Hepatic stellate cell (primary cell): ENCODE results near the gene TRAPPC10.
"Not testable (repeated sequence)": the region's sequence is repeated elsewhere in the genome, so short reads cannot be mapped to it uniquely, and the experiment has no call there.

Experiments used
- DNase-seq: peaks from one replicate; pipeline ENCODE4 v3.0.0; 2011; ENCODE audit warnings: low spot score

The TRAPPC10 gene

DNA sequence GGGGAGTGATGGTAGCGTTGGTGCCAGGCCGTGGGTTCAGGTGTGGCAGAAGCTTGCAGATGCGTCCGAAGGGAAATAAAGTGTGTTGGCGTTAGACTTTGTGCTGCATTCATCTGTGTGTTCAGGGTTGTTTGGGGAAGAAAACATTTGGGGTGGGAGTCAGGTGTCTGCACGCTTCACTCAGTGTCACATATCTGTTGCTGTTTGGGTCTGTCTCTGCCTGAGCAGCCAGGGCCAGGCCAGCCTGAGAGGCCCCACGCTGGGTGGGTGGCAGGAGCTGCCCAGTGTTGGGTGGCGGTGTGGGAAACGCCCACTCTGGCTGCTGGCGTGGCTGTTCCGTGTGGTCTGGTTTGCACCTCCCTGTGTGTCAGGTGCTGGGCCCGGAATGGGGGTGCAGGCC is 133.5 kb downstream of the TRAPPC10 start:
- DNase-seq: not testable (repeated sequence)

DNA sequence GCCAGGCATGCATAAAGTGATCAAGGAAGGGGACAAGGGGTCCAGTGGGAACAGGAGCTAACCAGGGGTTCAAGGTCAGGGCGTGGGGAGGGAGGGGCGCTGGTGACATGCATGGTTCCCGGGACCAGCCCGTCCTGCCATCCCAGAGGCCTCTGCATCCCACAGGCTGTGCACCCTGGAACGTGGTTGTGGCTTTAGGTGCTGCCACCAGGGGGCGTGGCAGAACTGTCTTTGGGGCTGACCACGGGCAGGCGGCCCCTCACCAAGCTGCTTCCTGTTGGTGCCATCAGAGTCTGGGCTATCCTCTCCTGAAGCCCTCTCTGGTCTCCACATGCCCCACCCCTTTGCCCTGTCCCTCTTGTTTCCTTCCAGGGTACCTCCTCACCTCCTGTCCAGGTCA is 135.0 kb downstream of the TRAPPC10 start:
- not testable (repeated sequence) for DNase-seq

DNA sequence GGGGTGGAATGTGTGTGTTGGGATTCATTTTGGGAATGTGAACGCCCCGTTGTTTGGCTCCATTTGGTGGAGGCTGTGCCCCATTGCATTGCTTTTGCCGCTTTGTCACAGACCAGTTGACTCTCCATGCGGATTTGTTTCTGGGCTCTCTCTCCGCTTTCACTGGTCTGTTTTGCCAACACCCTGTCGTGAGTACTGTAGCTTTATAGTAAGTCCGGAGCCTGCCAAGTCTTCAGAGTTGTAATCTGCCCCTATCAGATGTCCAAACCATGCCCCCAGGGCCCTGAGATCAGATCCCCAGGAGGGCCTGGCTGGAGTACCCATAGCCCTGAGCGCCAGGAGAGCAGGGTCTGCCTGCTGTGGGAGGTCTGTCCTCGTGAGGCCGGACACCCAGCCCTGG is 138.1 kb downstream of the TRAPPC10 start:
- DNase-seq: not testable (repeated sequence)

DNA sequence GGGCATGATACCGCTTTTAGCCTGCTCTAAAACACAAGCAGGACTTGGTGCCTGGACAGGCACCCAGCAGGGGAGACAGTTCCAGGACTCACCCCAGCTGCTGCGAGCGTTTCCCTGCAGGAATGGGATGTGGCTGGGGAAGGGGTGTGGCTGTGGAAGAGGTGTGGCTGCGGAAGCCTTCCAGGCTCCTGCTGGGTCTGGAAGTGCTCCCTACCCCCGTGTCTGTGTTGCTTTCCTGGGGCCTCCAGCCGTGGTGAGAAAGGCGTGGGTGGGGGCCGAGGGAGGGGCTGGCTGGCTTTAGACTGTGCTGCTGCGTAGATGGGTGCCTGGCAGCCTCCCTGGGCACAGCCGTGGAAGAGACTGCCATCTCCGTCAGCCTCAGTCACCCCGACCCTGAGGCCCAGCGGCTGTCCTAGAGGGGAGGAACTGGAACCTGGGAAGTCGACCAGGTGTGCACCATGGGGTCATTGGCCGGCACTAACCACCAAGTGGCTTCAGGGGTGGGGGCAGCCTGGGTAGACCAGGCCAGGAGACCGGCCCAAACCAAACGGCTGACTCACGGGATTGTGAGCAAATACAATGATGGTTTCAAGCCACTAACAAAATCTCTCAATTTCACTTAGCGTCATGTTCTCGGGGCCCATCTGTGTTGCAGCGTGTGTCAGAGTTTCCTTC is 141.2 kb downstream of the TRAPPC10 start:
- not testable (repeated sequence) for DNase-seq

DNA sequence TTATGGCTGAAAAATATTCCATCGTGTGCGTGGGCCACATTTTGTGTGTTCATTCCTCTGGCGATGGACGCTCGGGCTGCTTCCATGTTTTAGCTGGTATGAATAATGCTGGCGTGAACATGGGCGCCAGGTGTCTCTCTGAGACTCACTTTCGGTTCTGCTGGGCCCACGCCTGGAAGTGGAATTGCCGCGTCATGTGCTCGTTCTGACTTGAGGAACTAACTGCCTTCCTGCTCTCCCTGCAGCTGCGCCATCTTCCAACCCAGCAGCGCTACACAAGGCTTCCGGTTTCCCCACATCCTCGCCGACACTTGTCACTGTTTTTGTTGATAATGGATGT is 141.8 kb downstream of the TRAPPC10 start:
- DNase-seq: not testable (repeated sequence)

DNA sequence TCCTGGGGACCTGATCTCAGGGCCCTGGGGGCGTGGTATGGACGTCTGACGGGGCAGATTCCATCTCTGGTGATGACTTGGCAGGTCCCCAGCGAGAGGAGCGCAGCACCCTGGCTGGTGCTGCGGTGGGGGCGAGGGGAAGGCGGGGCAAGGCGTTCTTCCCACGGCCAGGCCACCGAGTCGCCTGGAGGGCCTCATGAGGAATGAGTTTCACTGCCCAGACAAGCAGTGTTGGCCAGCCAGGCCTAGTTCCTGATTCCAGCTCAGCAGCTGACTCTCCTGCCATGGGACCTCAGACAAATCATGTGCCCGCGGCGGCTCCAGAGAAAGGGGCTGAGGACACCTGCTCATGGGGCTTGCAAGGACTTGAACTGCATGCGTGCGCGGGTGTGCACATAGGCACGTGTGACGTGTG is 142.7 kb downstream of the TRAPPC10 start:
- not testable (repeated sequence) for DNase-seq

DNA sequence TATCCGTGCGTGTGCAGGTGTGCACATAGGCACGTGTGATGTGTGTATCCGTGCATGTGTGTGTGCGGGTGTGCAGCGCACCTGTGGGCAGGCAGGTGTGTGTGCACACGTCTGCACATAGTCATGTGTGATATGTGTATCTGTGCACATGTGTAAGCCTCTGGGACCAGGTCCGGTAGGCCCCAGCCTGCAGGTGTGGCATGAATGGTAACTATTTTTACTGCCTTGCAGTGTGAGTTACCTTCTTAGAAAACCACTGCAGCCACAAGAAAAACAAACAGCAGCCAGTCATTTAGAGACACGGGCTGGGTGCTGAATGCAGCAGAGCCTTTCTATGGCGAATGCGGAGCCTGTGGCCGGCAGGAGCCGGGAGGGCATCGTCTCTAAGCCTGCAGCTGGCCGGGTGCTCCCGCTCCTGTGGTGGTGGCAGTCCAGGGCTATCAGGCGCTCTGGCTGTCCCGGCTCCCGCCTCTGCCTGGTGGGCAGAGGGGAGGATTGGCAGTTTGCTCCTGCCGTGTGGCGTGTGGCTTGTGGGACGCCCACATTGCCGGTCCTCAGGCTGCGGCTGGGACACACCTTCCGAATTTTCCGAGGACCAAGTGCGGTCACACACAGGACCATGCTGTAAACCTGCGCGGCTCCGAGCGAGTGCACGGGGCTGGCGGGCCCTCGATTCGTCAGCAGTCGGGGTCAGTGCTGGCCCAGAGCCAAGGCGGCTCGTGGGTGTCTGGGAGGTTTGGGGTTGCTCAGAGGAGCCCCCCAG is 143.3 kb downstream of the TRAPPC10 start:
- not testable (repeated sequence) for DNase-seq

DNA sequence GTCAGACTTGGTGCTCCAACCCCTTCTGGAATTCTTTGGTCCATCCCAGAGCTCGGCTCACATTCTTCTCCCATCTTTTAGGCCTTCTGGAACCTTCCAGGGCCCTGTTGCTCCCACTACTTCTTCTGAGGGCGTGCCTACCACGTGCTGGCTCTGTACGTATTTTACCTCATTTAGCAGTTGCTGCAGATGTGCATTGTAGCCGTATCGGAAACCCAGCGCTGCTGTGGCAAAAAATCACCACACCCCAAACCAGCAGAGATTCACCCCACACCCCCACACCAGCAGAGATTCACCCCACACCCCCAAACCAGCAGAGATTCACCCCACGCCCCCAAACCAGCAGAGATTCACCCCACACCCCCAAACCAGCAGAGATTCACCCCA is 143.9 kb downstream of the TRAPPC10 start:
- DNase-seq: not testable (repeated sequence)
